Peyer's patch (tissue), 4 donors: Measurements from ENCODE around the gene BRIP1. TPM values are rescaled to one million over a fixed set of nuclear protein-coding genes. Genes with fewer than 3 reads are reported as not detected.
"Not testable (repeated sequence)": the region's sequence is repeated elsewhere in the genome, so short reads cannot be mapped to it uniquely, and the experiment has no call there.

Experiments used
- DNase-seq, 3 donors: peaks; one replicate each; pipeline ENCODE4 v3.0.0-alpha.2; 2017 to 2019
- H3K27ac ChIP-seq, 4 donors: fragments of 200-600 bp; sonication (generic); one replicate each; pipeline ENCODE4 v1.5.1; 2016 to 2019
- H3K27me3 ChIP-seq, 2 donors: fragments of 200-600 bp; sonication (generic); one replicate each; pipeline ENCODE4 v1.5.1; 2019
- H3K36me3 ChIP-seq, 3 donors: fragments of 200-600 bp; sonication (generic); one replicate each; pipeline ENCODE4 v1.5.1; 2016 to 2019
- H3K4me1 ChIP-seq, 4 donors: fragments of 200-600 bp; sonication (generic); one replicate each; pipeline ENCODE4 v1.5.1; 2016 to 2019
- H3K4me3 ChIP-seq, 4 donors: fragments of 200-600 bp; sonication (generic); 1 replicate in 3 of 4; 2 replicates in 1 of 4; pipeline ENCODE4 v1.5.1; 2016 to 2019; ENCODE audit warnings: mild to moderate bottlenecking in 1 of 4
- H3K9me3 ChIP-seq, 4 donors: fragments of 200-600 bp; sonication (generic); one replicate each; pipeline ENCODE4 v1.5.1; 2016 to 2019; ENCODE audit warnings: mild to moderate bottlenecking in 1 of 4
- POLR2A ChIP-seq, 2 donors: fragments of 450-650 bp; IDR thresholded peaks; one replicate each; pipeline ENCODE4 v1.5.1; 2017; ENCODE audit warnings: antibody characterized with exemption in 2 of 2, mild to moderate bottlenecking in 2 of 2, moderate library complexity in 2 of 2
- total RNA-seq, 4 donors: library from RNA; depleted of rRNA; stranded (reverse); fragments of >200 nt; gene quantifications; one replicate each; pipeline ENCODE4 v1.1.0, GENCODE V29; 2016
- TF ChIP-seq, protein P1 (sequence below), 6 experiments: fragments of 450-650 bp in 4 of 6; fragments of 200-600 bp in 2 of 6; sonication (generic) in 1 of 6; IDR thresholded peaks; one replicate each; pipeline ENCODE4 v1.5.1; 2017 to 2019; ENCODE audit warnings: antibody characterized with exemption in 6 of 6, mild to moderate bottlenecking in 3 of 6, moderate library complexity in 1 of 6

BRIP1 gene
- total RNA-seq, 4 donors from 2014 or later, result 4.3 to 13.2 (median 4.5) TPM

DNA sequence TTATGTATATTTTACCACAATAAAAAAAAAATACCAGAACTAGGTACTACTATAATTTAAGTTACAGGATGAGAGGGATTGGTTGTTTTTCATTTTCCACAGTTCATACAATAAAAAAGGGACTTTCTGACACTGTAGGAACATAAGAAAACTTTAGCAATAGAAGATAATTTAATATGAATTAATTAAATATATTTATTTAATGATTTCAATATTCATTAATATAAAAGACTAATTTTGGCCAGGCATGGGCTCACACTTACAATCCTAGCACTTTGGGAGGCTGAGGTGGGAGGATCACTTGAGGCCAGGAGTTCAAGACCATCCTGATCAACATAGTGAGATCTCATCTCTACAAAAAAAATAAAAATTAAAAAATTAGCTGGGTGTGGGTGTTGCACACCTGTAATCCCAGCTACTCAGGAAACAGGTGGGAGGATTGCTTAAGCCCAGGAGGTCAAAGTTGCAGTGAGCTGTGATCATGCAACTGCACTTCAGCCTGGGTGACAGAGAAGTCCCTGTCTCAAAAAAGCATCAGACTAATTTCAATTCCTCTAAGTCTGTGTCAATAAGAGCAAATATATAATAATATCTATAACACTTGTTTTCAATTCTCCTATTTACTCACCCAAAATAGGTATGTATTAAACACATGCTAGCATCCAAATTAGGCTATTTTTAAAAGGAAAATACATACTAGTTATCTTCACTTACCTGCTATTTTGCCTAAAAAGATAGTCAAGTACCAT is 79.6 kb downstream of the BRIP1 start:
- H3K4me3 ChIP-seq, result no peak overlapping the region
- H3K4me1 ChIP-seq, result no peaks in the 10 kb centered on the region
- no peaks in the 10 kb centered on the region for H3K27me3 ChIP-seq
- H3K9me3 ChIP-seq, result no peaks in the 10 kb centered on the region
- no peak overlapping the region for H3K27ac ChIP-seq
- H3K36me3 ChIP-seq, result no peaks in the 10 kb centered on the region
- no peak for TF ChIP-seq POLR2A (IDR thresholded peaks at IDR 0.05)
- TF ChIP-seq, protein P1, sequence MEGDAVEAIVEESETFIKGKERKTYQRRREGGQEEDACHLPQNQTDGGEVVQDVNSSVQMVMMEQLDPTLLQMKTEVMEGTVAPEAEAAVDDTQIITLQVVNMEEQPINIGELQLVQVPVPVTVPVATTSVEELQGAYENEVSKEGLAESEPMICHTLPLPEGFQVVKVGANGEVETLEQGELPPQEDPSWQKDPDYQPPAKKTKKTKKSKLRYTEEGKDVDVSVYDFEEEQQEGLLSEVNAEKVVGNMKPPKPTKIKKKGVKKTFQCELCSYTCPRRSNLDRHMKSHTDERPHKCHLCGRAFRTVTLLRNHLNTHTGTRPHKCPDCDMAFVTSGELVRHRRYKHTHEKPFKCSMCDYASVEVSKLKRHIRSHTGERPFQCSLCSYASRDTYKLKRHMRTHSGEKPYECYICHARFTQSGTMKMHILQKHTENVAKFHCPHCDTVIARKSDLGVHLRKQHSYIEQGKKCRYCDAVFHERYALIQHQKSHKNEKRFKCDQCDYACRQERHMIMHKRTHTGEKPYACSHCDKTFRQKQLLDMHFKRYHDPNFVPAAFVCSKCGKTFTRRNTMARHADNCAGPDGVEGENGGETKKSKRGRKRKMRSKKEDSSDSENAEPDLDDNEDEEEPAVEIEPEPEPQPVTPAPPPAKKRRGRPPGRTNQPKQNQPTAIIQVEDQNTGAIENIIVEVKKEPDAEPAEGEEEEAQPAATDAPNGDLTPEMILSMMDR (IDR thresholded peaks at IDR 0.05), result no peak
- no peak for DNase-seq

DNA sequence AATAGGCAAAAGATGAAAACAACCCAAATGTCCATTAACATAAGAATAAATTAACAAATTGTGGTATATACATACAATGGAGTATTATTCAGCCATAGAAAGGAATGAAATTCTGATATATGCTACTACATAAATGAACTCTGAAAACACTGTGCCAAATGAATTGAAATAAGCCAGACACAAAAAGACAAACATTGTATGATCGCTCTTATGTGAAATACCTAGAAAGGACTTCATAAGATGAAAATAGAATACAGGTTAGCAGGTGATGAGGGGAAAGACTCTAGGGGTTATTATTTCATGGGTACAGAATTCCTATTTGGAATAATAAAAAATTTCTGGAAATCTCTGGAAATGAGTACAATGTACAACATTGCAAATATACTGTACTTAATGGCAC is 80.2 kb downstream of the BRIP1 start:
- DNase-seq, result no peak
- TF ChIP-seq, protein P1 (IDR thresholded peaks at IDR 0.05), result no peak
- no peak for TF ChIP-seq POLR2A (IDR thresholded peaks at IDR 0.05)
- H3K4me3 ChIP-seq, result no peak overlapping the region
- H3K9me3 ChIP-seq, result no peaks in the 10 kb centered on the region
- H3K27me3 ChIP-seq, result no peaks in the 10 kb centered on the region
- H3K36me3 ChIP-seq, result no peaks in the 10 kb centered on the region
- no peaks in the 10 kb centered on the region for H3K4me1 ChIP-seq
- no peak overlapping the region for H3K27ac ChIP-seq

DNA sequence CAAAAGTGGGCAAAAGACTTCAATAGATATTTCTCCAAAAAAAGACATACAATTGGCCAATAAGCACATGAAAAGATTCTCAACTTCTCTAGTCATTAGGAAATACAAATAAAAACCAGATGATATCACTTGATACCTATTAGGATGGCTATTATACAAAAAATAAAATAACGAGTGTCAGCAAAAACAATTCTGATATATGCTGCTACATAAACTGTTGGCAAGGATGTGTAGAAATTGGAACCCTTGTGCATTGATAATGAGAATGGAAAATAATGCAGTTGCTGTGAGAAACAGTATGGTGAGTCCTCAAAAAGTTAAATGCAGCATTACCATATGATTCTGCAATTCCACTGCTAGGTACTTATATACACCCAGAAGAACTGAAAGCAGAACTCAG is 80.6 kb downstream of the BRIP1 start:
- Histone ChIP-seq H3K4me3 (no peak overlapping the region), H3K4me1 (no peaks in the 10 kb centered on the region), H3K9me3 (no peaks in the 10 kb centered on the region), H3K27me3 (no peaks in the 10 kb centered on the region), H3K27ac (no peak overlapping the region), H3K36me3 (no peaks in the 10 kb centered on the region)
- no peak for DNase-seq
- TF ChIP-seq POLR2A (IDR thresholded peaks at IDR 0.05), result no peak
- TF ChIP-seq, protein P1 (IDR thresholded peaks at IDR 0.05), result no peak

DNA sequence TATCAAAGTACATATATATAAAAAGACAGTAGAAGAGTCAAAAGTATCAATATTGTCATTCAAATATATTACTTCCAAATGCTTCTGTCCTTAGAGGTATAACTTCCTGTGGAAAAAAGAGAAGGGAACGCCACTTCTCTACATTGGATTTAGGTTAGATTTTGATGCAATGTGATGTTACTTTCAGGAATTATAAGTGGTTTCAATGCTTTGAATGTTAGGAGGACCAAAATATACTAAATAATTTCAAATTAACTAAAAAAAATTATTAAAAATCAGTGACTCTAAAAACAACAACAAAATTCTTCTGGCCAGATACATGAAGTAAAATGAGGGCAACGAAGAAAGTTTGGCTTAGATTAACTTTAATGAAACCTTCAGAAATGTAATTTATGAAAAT is 88.0 kb downstream of the BRIP1 start:
- no peaks in the 10 kb centered on the region for H3K36me3 ChIP-seq
- no peak for TF ChIP-seq POLR2A (IDR thresholded peaks at IDR 0.05)
- no peaks in the 10 kb centered on the region for H3K27me3 ChIP-seq
- no peak overlapping the region for H3K27ac ChIP-seq
- no peak overlapping the region for H3K4me3 ChIP-seq
- no peaks in the 10 kb centered on the region for H3K9me3 ChIP-seq
- no peaks in the 10 kb centered on the region for H3K4me1 ChIP-seq
- DNase-seq, result no peak

DNA sequence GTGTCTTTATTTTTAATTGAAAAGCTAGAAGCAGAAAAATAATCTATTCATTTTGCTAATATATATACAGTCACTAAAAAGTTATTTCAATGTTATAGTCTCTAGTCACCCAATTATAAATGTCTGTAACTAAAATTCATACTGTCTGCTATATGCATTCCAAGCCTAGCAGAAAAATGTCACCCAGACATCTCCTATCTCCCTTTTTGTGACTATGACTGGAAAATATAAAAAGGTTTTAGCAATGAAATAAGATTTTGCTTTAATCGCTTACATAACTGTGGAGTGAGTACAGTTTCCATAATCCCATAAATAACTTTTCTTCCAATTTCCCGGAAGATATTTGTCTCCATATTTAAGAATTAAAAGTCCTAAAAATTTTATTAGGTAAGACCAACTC is 88.6 kb downstream of the BRIP1 start:
- H3K4me3 ChIP-seq, result no peak overlapping the region
- no peaks in the 10 kb centered on the region for H3K36me3 ChIP-seq
- H3K9me3 ChIP-seq, result no peaks in the 10 kb centered on the region
- H3K27ac ChIP-seq, result no peak overlapping the region
- no peaks in the 10 kb centered on the region for H3K27me3 ChIP-seq
- no peaks in the 10 kb centered on the region for H3K4me1 ChIP-seq
- TF ChIP-seq, protein P1 (IDR thresholded peaks at IDR 0.05), result no peak
- no peak for TF ChIP-seq POLR2A (IDR thresholded peaks at IDR 0.05)
- DNase-seq, result no peak

DNA sequence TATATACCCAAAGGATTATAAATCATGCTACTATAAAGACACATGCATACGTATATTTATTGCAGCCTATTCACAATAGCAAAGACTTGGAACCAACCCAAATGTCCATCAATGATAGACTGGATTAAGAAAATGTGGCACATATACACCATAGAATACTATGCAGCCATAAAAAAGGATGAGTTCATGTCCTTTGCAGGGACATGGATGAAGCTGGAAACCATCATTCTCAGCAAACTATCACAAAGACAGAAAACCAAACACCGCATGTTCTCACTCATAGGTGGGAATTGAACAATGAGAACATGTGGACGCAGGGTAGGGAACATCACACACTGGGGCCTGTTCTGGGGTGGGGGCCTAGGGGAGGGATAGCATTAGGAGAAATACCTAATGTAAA is 89.2 kb downstream of the BRIP1 start:
- not testable (repeated sequence) for H3K9me3 ChIP-seq, H3K4me1 ChIP-seq, H3K27ac ChIP-seq, H3K36me3 ChIP-seq, H3K27me3 ChIP-seq, H3K4me3 ChIP-seq, DNase-seq
